ENCODE results near the gene ADAMTSL3.

- TF ChIP-seq CTCF (IDR thresholded peaks at IDR 0.05; ENCODE audit: insufficient read depth, low read length, poor library complexity, severe bottlenecking) (no peak), EZH2phosphoT487 (conservative IDR thresholded peaks at IDR 0.05; ENCODE audit: low read length) (no peak)
These were observed 286.2 kb downstream of the ADAMTSL3 start for GRCh38 chr15:83940136-83940535.

All from SU-DHL-6 (cell line).